NCI-H1436 (cell line): ENCODE data around the gene MYADML2.

Experiments
- DNase-seq: peaks from one replicate; lab custom pipeline; 2025; lab: John Stamatoyannopoulos, UW

Gene MYADML2

GRCh38 chr17:81911277-81911961 lies 35.6 kb downstream of the MYADML2 start, which contains the start of gene PCYT2:
Gene PCYT2, minus strand, starts transcription at chr17:81911399. Its CDS starts 44 bp downstream, at chr17:81911355.
- peak; percentile 98 for DNase-seq

DNA sequence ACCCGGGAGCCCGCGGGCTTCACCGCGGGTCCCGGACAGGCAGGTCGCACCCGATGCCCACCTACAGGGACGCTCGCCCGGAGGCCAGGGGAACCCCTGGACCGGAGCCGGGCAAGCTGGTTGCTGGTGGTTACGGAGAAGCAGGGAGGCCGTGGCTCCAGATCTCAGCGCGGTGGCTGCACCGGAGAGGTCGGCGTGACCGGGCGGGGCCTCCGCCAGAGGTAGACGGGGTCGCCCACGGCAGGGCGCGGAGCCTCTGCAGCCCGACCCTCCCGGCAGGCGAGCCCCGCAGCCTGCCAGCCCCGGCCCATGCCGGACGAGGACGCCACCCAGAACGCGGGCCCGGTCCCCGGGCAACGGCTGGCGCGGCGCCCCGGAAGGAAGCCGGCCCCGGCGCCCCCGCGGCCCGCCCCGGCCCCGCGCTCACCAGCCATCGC lies 36.2 kb downstream of the MYADML2 start:
- DNase-seq, result no peak

GRCh38 chr17:81909966-81910839 lies 36.8 kb downstream of the MYADML2 start:
- DNase-seq, result no peak

DNA sequence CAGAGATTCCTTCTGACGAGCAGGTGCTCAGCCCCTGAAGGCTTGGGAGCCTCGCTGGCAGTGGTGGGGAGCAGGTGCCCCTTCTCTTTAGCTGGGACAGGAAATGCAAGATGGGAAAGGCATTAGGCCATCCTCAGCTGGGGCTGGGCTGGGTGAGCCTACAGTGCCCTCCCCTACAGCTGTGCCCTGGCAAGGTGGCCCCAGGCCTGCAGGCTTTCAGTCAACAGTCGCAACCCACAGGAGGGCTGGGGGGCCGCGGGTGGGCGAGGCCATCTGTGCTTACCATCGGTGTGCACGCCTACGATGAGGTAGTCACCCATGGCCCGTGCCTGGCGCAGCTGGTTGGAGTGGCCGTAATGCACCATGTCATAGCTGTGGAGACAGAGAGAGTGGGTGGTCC lies 37.8 kb downstream of the MYADML2 start:
- no peak for DNase-seq

GRCh38 chr17:81908793-81909192 lies 38.2 kb downstream of the MYADML2 start:
- no peak for DNase-seq

GRCh38 chr17:81907219-81908145 lies 39.6 kb downstream of the MYADML2 start:
- DNase-seq, result no peak

DNA sequence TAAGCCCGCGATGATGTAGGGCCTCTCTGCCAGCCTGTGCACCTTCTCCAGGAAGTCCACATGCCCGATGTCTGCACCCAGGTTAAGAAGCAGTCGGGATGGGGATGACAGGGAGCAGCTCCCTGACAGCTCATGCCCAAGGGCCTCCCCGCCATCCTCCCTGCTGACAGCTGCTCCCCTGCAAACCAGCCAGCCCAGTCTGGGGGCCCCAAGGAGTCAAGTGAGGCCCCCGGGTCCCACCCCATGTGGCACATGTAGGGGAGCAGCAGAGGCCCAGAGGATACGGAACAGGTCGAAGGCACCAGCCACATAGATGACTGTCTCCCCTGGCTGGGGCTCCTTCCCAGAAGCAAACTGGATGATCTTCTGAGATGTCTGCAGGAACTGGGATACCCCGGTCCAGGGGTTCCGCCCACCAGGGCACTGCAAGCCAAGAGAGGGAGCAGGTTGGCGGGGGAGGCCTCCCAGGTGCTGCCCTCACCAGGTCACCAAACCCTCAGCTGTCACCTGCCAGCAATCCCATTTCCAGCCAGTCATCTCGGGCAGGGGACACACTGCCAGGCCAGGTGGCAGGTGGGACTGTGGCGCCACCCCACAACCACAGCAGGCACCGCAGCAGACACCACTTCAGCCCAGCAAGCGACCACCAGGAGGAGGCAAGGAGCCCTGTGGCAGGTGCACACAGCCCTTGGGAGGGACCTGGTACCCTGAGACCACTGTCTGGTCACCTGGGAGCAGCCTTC lies 40.4 kb downstream of the MYADML2 start:
- no peak for DNase-seq

GRCh38 chr17:81905993-81906392 lies 41.0 kb downstream of the MYADML2 start:
- no peak for DNase-seq

- no peak for DNase-seq
Observed at GRCh38 chr17:81905424-81905875, 41.6 kb downstream of the MYADML2 start.

DNA sequence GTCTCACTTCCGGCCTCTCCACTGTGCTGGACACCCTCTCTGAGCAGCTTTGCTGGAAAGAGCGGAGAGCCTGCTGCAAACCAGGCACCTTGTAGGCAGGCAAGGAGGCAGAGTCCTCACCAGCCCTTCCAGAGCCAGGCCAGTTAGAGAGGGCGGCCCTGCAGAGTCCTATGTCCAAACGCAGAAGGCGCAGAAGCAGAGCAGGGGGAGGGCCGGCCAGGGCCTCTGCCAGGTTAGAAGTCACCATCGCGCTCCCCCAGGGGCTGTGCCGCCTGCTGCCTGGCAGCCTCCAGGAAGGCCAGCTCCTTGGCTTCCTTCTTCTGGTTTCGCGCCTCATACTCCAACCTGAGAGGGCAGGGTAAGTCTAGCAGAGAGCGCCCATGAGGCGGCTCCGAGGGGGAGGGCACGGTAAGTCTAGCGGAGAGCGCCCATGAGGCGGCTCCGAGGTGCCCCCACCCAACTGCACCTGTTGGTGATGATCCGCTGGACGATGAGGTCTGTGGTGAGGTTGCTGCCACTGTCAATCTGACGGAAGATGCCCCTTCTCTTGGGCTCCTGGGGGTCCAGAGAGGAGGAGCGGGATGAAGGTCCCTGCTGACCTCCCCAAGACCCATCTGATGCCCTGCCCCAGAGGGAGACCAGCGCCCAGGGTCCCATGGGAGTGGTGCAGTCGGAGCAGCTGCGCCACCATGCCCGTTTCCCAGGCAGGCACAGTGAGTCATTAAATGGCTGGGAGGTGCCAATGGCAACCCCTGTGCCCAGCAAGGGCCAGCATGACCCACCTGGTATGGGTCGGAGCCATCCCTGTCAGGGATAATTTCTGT lies 42.2 kb downstream of the MYADML2 start:
- DNase-seq, result no peak

DNA sequence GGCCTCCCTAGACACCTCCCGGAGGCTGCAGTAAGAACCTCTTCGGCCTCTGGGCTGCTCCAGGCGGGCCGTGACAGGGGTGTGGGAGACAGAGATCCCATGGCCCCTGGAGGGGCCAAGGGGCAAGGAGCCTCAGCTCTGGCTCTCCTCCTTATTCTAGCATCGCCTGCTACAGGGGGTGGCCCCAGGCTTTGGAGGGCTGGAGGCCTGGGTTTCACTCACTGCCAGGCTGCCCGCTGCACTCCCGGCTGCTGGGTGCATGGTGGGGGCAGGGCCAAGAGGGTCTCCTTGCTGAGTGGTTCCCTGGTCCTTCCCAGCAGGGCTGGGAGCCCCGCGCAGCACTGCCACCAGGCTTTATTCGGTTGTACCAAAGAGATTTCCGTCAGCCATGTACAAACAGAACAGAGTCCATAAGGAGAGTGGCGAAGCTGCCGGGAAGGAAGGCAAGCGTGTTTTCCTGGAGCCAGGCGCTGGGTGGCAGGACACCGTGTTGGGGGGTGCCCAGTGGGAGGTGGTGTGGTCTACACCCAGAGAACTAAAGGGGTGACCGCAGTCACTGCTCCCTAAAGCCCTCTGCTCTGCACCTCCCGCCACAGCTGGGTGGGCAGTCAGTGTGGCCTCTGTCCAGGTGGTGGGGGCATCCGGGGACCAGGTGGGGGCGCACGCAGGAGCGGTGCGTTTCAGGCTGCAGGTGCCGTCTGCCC lies 43.0 kb downstream of the MYADML2 start:
- no peak for DNase-seq

DNA sequence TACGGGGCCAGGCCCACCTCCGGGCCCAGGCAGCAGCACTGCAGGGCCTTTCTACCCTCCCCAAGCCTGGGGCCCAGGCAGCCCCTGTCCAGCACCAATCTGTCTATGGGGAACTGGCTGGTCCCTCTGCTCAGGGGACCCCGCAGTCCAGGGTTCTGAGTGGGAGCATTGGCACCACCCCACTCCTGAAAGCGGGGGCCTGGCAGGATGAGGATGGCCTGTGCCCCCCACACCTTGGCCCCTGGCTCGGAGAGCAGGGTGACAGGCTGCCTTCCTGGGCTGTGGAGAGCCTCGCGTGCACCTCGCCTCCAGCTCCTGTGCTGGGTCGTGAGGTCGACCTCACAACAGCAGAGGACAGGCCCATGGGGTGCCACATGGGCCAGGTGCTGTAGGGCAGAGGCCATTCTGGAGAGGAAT lies 43.6 kb downstream of the MYADML2 start:
- DNase-seq, result no peak

- DNase-seq, result no peak
Observed at GRCh38 chr17:81902653-81903414, 44.2 kb downstream of the MYADML2 start.

DNA sequence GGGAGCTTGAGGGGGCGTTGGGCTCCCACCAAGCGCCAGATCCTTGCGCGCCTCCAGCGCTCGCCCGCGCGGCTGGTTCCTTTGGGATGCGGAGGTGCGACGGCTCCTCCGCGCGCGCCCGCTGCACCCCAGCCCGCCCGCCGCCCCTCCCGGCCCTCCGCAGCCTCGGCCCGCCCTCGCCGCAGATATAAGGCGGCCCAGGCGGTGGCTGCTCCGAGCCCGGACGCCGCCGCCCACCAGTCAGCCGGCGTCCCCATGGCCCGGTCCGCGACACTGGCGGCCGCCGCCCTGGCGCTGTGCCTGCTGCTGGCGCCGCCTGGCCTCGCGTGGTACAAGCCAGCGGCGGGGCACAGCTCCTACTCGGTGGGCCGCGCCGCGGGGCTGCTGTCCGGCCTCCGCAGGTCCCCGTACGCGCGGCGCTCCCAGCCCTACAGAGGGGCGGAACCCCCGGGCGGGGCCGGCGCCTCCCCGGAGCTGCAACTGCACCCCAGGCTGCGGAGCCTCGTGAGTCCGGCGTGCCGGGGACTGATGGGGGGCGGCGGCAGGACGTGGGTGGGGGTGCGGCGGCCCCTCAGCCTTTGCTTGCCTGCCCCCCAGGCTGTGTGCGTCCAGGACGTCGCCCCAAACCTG lies 44.9 kb downstream of the MYADML2 start, which contains the start of gene NPB:
Gene NPB (plus strand): TSS at position 216 of the 630 bp plus-strand sequence. CDS start 40 bp downstream, at position 256.
- DNase-seq, result no peak

DNA sequence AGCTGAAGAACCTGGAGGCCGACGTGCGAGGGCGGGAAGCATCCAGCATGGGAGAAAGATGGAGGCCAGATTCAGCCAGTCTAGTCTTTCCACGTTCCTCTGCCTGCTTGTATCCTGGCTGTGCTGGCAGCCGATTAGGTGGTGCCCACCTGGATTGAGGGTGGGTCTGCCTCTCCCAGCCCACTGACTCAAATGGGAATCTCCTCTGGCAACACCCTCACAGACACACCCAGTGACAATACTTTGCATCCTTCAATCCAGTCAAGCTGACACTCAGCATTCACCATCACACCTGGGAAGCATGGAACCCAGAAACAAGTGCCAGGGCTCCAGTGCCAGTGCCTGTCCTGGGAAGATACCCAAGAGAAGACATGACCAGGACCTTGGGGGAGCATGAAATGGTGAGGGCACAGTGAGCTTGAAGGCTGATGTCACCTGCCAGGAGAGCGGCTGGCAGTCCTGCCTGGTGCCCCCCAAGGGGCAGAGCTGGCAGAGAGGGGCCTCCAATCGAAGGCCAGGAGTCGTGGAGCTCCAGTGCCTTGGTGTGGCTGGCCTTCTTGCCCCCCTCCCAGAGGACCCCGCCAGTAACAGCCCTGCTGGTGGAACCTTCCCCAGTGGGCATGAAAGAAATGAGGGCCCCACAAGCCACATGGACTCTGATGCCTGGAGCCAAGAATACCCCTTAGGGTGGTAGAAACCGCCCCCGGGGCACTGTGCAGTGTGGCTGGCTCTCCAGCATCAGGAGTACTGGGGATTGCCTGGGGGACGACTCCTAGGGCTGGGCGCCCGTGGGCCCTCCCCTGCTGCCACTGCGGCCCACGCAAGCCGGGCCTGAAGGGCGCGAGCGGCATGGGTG lies 45.6 kb downstream of the MYADML2 start:
- DNase-seq, result no peak

DNA sequence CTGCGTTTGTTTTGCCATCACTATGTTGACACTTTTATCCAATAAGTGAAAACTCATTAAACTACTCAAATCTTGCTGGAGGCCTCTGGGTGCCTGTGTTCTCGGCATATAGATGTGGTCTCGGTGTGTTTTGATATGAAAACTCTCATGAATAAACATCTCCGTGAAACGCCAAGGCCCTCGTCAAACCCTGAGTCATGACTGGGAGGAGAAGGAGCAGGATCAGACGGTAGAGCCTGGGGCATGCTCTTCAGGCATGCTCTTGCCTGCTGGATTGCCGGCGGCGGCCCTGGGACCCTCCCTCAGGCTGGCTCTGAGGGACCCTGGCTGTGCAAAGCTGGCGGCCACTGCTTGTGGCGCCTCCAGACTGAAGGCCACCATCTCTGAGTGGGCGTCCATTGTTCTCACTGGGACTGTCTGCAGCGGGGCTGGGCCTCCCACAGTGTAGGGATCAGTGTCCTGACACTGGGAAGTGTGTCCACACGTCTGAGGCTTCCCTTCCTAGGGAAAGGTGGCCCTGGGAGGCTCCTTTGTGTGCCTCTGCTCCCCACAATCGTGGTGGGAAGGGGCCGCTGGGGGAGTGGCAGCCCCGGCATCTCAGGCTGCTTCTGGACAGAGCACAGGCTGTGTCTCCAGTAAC lies 46.7 kb downstream of the MYADML2 start:
- DNase-seq, result no peak
